ENCODE measurements around the gene BTF3L4.

BTF3L4 gene

GRCh38 chr1:52102336-52103013 lies 46.4 kb downstream of the BTF3L4 start:
- no peak for TF ChIP-seq CTCF (conservative IDR thresholded peaks at IDR 0.05; ENCODE audit: low read length)
- no peak overlapping the region for H3K4me3 ChIP-seq (ENCODE audit: low read length)
- DNase-seq (ENCODE audit: low read depth) = no peak

- no peak for DNase-seq (ENCODE audit: low read depth)
- H3K4me3 ChIP-seq (ENCODE audit: low read length) = no peak overlapping the region
- TF ChIP-seq CTCF (conservative IDR thresholded peaks at IDR 0.05; ENCODE audit: low read length) = no peak
These were observed 55.4 kb downstream of the BTF3L4 start for GRCh38 chr1:52111492-52111891.

GRCh38 chr1:52112489-52112888 lies 56.4 kb downstream of the BTF3L4 start:
- no peak for TF ChIP-seq CTCF (conservative IDR thresholded peaks at IDR 0.05; ENCODE audit: low read length)
- no peak for DNase-seq (ENCODE audit: low read depth)

GRCh38 chr1:52119301-52120079 lies 63.4 kb downstream of the BTF3L4 start:
- no peak overlapping the region for H3K4me3 ChIP-seq (ENCODE audit: low read length)
- no peak for DNase-seq (ENCODE audit: low read depth)
- no peak for TF ChIP-seq CTCF (conservative IDR thresholded peaks at IDR 0.05; ENCODE audit: low read length)

More at GRCh38 chr1:52112489-52112888, 56.4 kb downstream of the BTF3L4 start:
- H3K4me3 ChIP-seq (ENCODE audit: low read length) = no peak overlapping the region

- TF ChIP-seq CTCF (conservative IDR thresholded peaks at IDR 0.05; ENCODE audit: low read length) = no peak
- H3K4me3 ChIP-seq (ENCODE audit: low read length) = no peak overlapping the region
- no peak for DNase-seq (ENCODE audit: low read depth)
These were observed 66.3 kb downstream of the BTF3L4 start for GRCh38 chr1:52122384-52122783.

- no peak for DNase-seq (ENCODE audit: low read depth)
- H3K4me3 ChIP-seq (ENCODE audit: low read length) = no peak overlapping the region
- no peak for TF ChIP-seq CTCF (conservative IDR thresholded peaks at IDR 0.05; ENCODE audit: low read length)
These were observed 67.5 kb downstream of the BTF3L4 start for GRCh38 chr1:52123622-52124021.
